GM19438 (cell line): ENCODE measurements around the gene FKBP8.

Source experiments
- ATAC-seq: cut with Tn5 transposase; IDR thresholded peaks from one replicate; pipeline ENCODE4 v1.9.1; 2021; ENCODE audit warnings: low read depth; ENCODE audit not compliant: unreplicated experiment

The FKBP8 gene

GRCh38 chr19:18503971-18504885, 39.1 kb downstream of the FKBP8 start:
- peak; percentile 84 for ATAC-seq

GRCh38 chr19:18503337-18503970, 39.9 kb downstream of the FKBP8 start:
- no peak for ATAC-seq

- no peak for ATAC-seq
Observed at GRCh38 chr19:18502638-18503294, 40.6 kb downstream of the FKBP8 start.

GRCh38 chr19:18502246-18502637, 41.1 kb downstream of the FKBP8 start:
- ATAC-seq, result no peak

- no peak for ATAC-seq
Observed at GRCh38 chr19:18501832-18502231, 41.5 kb downstream of the FKBP8 start.

GRCh38 chr19:18501351-18501750, 42.0 kb downstream of the FKBP8 start:
- no peak for ATAC-seq

GRCh38 chr19:18500799-18501198, 42.6 kb downstream of the FKBP8 start:
- no peak for ATAC-seq

- no peak for ATAC-seq
Observed at GRCh38 chr19:18500376-18500775, 43.0 kb downstream of the FKBP8 start.

- ATAC-seq, result no peak
Observed at GRCh38 chr19:18499055-18499775, 44.2 kb downstream of the FKBP8 start.

- ATAC-seq, result no peak
Observed at GRCh38 chr19:18496980-18497256, 46.5 kb downstream of the FKBP8 start.

- ATAC-seq, result no peak
Observed at GRCh38 chr19:18496167-18496979, 47.0 kb downstream of the FKBP8 start.

- ATAC-seq, result no peak
Observed at GRCh38 chr19:18495204-18495911, 48.0 kb downstream of the FKBP8 start.

- no peak for ATAC-seq
Observed at GRCh38 chr19:18494267-18494607, 49.1 kb downstream of the FKBP8 start.

- no peak for ATAC-seq
Observed at GRCh38 chr19:18493440-18494266, 49.7 kb downstream of the FKBP8 start.

- no peak for ATAC-seq
Observed at GRCh38 chr19:18491995-18492953, 51.1 kb downstream of the FKBP8 start.

- no peak for ATAC-seq
Observed at GRCh38 chr19:18490728-18491127, 52.6 kb downstream of the FKBP8 start.

- ATAC-seq, result no peak
Observed at GRCh38 chr19:18489627-18490184, 53.7 kb downstream of the FKBP8 start.
